ENCODE measurements around the gene NFX1. TPM values are rescaled to one million over a fixed set of nuclear protein-coding genes. Genes with fewer than 3 reads are reported as not detected.

Gene NFX1
- total and polyA plus RNA-seq, 10 of the 15 experiments (the other 5 are each of a cell fraction or from before 2014, with no cell fraction given): 11.9 to 45.1 (median 36.1) TPM

- FAIRE-seq: no peak
These were observed 44.0 kb upstream of the NFX1 start for GRCh38 chr9:33246269-33246860.

GRCh38 chr9:33248606-33249005, 41.7 kb upstream of the NFX1 start:
- intact Hi-C loops (cut with micrococcal nuclease; ENCODE audit: unreplicated experiment) (no loop called here), in situ Hi-C loops (cut with MboI) (loop anchor here (5.0 kb wide), 1 partner anchor 49 kb away; no protein-coding TSS in a partner anchor)
- no peaks in the 10 kb centered on the region for H4K20me1 ChIP-seq (ENCODE audit: control insufficient read depth, insufficient read depth)
- ChIA-PET SMC1A (ENCODE audit: uncharacterized antibody, unreplicated experiment) (interaction anchor here (1.2 kb wide), 2 partner anchors 9 to 23 kb away, joined by 3 to 5 read pairs; no protein-coding TSS in a partner anchor), POLR2A (interaction anchor here (1.0 kb wide), 1 partner anchor 119 kb away, joined by 3 read pairs; no protein-coding TSS in a partner anchor), CTCF (interaction anchor here (0.7 to 1.5 kb wide), 6 partner anchors 13 to 205 kb away, joined by 3 read pairs; partner anchors contain the start of gene NFX1), RAD21 (ENCODE audit: unreplicated experiment) (interaction anchor here (0.9 to 1.4 kb wide), 2 partner anchors 9 to 22 kb away, joined by 4 read pairs; no protein-coding TSS in a partner anchor)
- no TSS peak for BruUV-seq (replicated peaks)
- H2AFZ ChIP-seq (ENCODE audit: control insufficient read depth, low read depth, low read length): no peak overlapping the region
- DNase-seq (ENCODE audit: low read depth, low spot score) (no peak), ATAC-seq (peak; percentile 17), FAIRE-seq (no peak)
- H3K36me3 ChIP-seq (ENCODE audit: control insufficient read depth in 2 of 2, insufficient read depth in 2 of 2, low read length in 1 of 2): peaks cover 3 to 8% of the 10 kb centered on the region in 2 experiments; a peak in 2 of 4 replicates
- H3K9ac ChIP-seq (ENCODE audit: control insufficient read depth, insufficient read depth, low read length): no peak overlapping the region
- no peaks in the 10 kb centered on the region for H3K79me2 ChIP-seq (ENCODE audit: control insufficient read depth, insufficient read depth, low read length)
- H3K4me1 ChIP-seq (ENCODE audit: control insufficient read depth, insufficient read depth, low read length): peaks cover 16% of the 10 kb centered on the region
- no peak overlapping the region for H3K4me2 ChIP-seq (ENCODE audit: control insufficient read depth, insufficient read depth)
- H3K9me3 ChIP-seq (replicated peaks; ENCODE audit: control insufficient read depth, insufficient read depth, low read length): no peaks in the 10 kb centered on the region
- WGBS (ENCODE audit: insufficient coverage, insufficient replicate concordance, low lambda C conversion rate, missing lambda C conversion rate): 88% methylated on average over 3 of the region's 3 CpGs
- no peak overlapping the region for H3K27ac ChIP-seq (ENCODE audit: control insufficient read depth, insufficient read depth)
- H3K4me3 ChIP-seq: no peak overlapping the region
- no peaks in the 10 kb centered on the region for H3K27me3 ChIP-seq (replicated peaks in 1 of 2; ENCODE audit: control insufficient read depth in 2 of 2, insufficient read depth in 2 of 2, low read length in 1 of 2)
- TF ChIP-seq RUNX3 (IDR thresholded peaks at IDR 0.05; ENCODE audit: low read length): no peak
- TF ChIP-seq, protein P1, sequence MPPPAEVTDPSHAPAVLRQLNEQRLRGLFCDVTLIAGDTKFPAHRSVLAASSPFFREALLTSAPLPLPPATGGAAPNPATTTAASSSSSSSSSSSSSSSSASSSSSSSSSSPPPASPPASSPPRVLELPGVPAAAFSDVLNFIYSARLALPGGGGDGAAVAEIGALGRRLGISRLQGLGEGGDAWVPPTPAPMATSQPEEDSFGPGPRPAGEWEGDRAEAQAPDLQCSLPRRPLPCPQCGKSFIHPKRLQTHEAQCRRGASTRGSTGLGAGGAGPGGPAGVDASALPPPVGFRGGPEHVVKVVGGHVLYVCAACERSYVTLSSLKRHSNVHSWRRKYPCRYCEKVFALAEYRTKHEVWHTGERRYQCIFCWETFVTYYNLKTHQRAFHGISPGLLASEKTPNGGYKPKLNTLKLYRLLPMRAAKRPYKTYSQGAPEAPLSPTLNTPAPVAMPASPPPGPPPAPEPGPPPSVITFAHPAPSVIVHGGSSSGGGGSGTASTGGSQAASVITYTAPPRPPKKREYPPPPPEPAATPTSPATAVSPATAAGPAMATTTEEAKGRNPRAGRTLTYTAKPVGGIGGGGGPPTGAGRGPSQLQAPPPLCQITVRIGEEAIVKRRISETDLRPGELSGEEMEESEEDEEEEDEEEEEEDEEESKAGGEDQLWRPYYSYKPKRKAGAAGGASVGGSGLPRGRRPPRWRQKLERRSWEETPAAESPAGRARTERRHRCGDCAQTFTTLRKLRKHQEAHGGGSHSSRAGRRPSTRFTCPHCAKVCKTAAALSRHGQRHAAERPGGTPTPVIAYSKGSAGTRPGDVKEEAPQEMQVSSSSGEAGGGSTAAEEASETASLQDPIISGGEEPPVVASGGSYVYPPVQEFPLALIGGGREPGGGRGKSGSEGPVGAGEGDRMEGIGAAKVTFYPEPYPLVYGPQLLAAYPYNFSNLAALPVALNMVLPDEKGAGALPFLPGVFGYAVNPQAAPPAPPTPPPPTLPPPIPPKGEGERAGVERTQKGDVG (CRISPR knock-in tag; IDR thresholded peaks at IDR 0.05): no peak
- no peak for TF ChIP-seq PML (IDR thresholded peaks at IDR 0.05; ENCODE audit: low read length)
- no peak for TF ChIP-seq HSF1 (IDR thresholded peaks at IDR 0.05; ENCODE audit: low read depth, low read length)
- TF ChIP-seq IKZF2 (IDR thresholded peaks at IDR 0.05): no peak
- no peak for TF ChIP-seq SUZ12 (IDR thresholded peaks at IDR 0.05; ENCODE audit: unreplicated experiment)
- TF ChIP-seq NFXL1 (IDR thresholded peaks at IDR 0.05; ENCODE audit: borderline replicate concordance): no peak
- TF ChIP-seq RFX5 (IDR thresholded peaks at IDR 0.05; ENCODE audit: low read depth, low read length): no peak
- no peak for TF ChIP-seq CREM (IDR thresholded peaks at IDR 0.05; ENCODE audit: low read depth)

More at GRCh38 chr9:33246269-33246860, 44.0 kb upstream of the NFX1 start:
- no peak for TF ChIP-seq JUND (IDR thresholded peaks at IDR 0.05; ENCODE audit: low read depth, low read length)
- no peak for TF ChIP-seq SUPT20H (IDR thresholded peaks at IDR 0.05; ENCODE audit: borderline replicate concordance, control insufficient read depth, low read depth, low read length)
- no peak for TF ChIP-seq BCL11A (IDR thresholded peaks at IDR 0.05; ENCODE audit: low read depth, low read length)
- in situ Hi-C loops (cut with MboI): loop anchor here (5.0 kb wide), 1 partner anchor 51 kb away; no protein-coding TSS in a partner anchor
- Histone ChIP-seq H4K20me1 (ENCODE audit: control insufficient read depth, insufficient read depth) (no peaks in the 10 kb centered on the region), H2AFZ (ENCODE audit: control insufficient read depth, low read depth, low read length) (no peak overlapping the region), H3K9ac (ENCODE audit: control insufficient read depth, insufficient read depth, low read length) (no peak overlapping the region), H3K9me3 (replicated peaks; ENCODE audit: control insufficient read depth, insufficient read depth, low read length) (no peaks in the 10 kb centered on the region), H3K4me3 (no peak overlapping the region), H3K27me3 (replicated peaks in 1 of 2; ENCODE audit: control insufficient read depth in 2 of 2, insufficient read depth in 2 of 2, low read length in 1 of 2) (no peaks in the 10 kb centered on the region), H3K4me2 (ENCODE audit: control insufficient read depth, insufficient read depth) (no peak overlapping the region), H3K4me1 (ENCODE audit: control insufficient read depth, insufficient read depth, low read length) (peaks cover 16% of the 10 kb centered on the region), H3K36me3 (ENCODE audit: control insufficient read depth in 2 of 2, insufficient read depth in 2 of 2, low read length in 1 of 2) (peaks cover 0 to 3% of the 10 kb centered on the region in 2 experiments; a peak in 1 of 4 replicates), H3K79me2 (ENCODE audit: control insufficient read depth, insufficient read depth, low read length) (no peaks in the 10 kb centered on the region), H3K27ac (ENCODE audit: control insufficient read depth, insufficient read depth) (no peak overlapping the region)
- ATAC-seq: no peak
- RAD21 ChIA-PET (ENCODE audit: unreplicated experiment): no interaction called here
- intact Hi-C loops (cut with micrococcal nuclease; ENCODE audit: unreplicated experiment): no loop called here
- CTCF ChIA-PET: no interaction called here
- POLR2A ChIA-PET: no interaction called here
- BruUV-seq (replicated peaks): no TSS peak
- DNase-seq (ENCODE audit: low read depth, low spot score): no peak
- 84% methylated on average over 9 of the region's 9 CpGs for WGBS (ENCODE audit: insufficient coverage, insufficient replicate concordance, low lambda C conversion rate, missing lambda C conversion rate)
- SMC1A ChIA-PET (ENCODE audit: uncharacterized antibody, unreplicated experiment): no interaction called here

Measured in GM12878 (cell line).